GM18951 (cell line): ENCODE data around the gene ADAM22.

Experiments
- POLR2A ChIP-seq: IDR thresholded peaks from 4 replicates; pipeline ENCODE4 v1.6.1; 2011; ENCODE audit warnings: mild to moderate bottlenecking; ENCODE audit not compliant: insufficient read length, insufficient read depth; ENCODE audit errors: extremely low read depth
- in situ Hi-C: fragments of 300-500 bp; cut with MboI; formaldehyde crosslinking; loops from one replicate; pipeline ENCODE4 v1.12.0; 2022; ENCODE audit warnings: low sequenced_read_pairs, mixed read lengths, inconsistent platforms; ENCODE audit not compliant: unreplicated experiment

ADAM22 gene

DNA sequence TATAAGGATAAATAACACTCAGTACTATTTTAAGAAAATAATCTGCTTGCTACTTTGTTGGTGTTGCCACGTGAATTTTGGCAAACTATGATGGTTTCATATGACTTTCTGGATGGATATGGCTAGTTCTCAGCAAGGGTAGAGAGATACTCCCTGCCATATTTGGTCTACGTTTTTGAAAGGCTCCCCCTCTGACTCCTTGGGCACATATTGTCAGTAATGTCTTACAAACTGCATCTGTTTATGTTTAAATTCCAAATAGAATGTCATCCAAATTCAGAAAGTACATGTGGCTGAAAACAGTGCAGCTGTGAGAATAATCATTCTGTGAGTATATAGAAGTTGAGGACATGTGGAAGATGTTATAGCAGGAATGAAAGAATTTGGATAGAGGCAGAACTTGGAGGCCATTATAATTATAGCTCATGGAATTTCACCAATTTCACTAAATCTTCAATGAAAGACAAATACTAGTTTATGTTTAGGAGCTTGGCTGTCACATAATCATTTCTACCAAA is 178.0 kb downstream of the ADAM22 start:
- in situ Hi-C loops = loop anchor here (5.0 kb wide), 1 partner anchor 310 kb away; no protein-coding TSS in a partner anchor
- no peak for TF ChIP-seq POLR2A

DNA sequence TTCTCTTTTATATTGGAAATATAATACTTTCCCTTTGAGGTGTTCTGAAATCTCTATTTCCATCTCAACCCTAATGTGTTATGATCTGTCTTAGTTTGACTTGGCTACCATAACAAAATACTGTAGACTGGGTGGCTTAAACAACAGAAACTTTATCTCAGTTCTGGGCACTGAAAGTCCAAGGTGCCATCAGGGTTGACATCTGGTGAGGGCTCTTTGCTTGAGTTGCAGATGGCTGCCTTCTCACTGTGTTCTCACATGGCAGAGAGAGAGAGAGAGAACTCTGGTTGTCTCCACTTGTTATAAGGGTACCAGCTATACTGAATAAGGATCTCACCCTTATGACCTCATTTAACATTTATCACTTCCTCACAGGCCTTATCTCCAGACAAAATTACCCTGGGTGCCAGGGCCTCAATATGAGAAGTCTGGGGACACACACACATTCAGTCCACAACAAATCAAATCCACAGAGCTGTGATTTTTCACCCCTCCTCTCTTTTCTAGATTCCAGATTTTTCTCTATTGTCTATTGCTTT is 181.3 kb downstream of the ADAM22 start:
- in situ Hi-C loops = no loop called here
- no peak for TF ChIP-seq POLR2A

DNA sequence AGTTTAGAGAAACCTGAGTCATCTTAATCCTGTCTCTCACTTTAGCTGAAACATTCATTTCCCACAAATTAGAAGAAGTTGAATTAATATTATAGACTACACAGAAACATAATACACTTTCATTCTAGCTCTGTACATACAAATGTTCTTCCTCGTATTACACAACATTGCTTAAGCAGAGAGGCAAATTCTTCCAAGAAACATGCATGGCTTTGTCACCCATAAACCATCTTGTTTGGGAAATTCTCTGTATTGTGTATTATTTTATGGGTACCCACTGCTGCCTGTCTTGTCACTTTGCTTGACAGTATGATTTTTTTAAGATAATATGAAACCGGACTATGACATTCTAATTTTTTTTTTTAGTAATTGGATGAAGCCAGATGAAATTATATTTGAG is 181.8 kb downstream of the ADAM22 start:
- no peak for TF ChIP-seq POLR2A
- in situ Hi-C loops = no loop called here

DNA sequence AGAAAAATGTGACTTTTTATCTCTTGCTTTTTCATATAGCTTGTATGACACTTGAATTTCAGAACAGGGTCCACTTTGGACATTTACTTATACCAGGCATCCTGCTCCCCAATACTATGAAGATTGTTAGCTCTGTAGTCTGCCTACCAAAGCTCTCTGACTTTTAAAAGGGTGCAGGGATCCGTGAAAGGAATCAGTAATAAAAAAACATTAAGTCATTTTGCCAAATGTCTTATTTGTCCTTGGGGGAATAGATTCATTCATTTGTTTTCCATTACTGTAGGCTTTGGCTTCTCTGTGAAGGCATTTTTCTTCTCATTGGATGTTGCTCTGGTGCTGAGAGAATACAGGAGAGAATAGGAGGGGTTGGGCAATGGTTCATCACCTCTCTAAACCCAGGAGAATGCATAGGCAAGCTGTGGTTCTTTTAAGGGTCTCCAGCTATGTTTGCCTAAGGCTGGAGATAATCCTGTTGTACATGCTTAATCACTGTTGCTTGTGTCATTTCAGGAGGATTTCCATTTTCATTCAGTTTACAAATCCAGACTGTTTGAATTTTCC is 182.3 kb downstream of the ADAM22 start:
- in situ Hi-C loops = no loop called here
- no peak for TF ChIP-seq POLR2A

DNA sequence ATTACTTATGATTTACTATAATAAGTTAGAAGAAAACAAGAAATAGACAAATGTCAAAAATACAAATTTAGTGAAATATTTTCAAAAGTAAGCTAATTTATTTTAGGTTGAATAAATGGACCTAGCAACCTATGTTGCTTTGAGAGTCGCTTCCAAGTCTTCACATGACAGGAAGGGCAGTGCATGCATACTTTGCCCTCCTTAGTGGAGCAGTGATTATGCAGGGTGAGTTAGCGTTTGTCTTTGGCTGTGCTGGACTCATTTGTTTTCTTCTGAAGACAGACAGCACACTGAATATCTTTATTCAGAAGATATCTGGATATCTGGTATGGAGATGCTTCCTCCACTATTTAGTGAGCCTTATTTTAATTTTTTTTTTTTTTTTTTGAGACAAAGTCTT is 183.3 kb downstream of the ADAM22 start:
- in situ Hi-C loops = no loop called here
- TF ChIP-seq POLR2A = no peak

DNA sequence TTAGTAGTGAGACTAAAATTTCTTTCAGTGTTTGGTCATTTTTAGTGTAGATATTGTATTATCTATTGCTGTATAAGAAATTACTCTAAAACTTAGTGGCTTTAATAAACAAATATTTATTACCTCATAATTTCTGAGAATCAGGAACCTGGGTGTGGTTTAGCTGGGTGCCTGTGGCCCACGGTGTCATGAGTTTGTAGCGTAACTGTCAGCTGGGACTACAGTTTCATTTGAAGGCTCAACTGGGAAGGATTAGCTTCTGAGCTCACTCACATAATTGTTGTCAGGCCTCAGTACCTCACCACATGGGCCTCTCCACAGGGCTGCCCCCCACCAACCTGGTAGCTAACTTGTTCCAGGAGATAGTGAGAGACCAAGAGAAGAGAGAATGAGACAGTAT is 187.3 kb downstream of the ADAM22 start:
- in situ Hi-C loops = no loop called here
- no peak for TF ChIP-seq POLR2A

- in situ Hi-C loops = no loop called here
- no peak for TF ChIP-seq POLR2A
Observed at GRCh38 chr7:88127637-88128290, 193.7 kb downstream of the ADAM22 start.

- in situ Hi-C loops = no loop called here
- TF ChIP-seq POLR2A = no peak
Observed at GRCh38 chr7:88132725-88133124, 198.7 kb downstream of the ADAM22 start.

- in situ Hi-C loops = no loop called here
- no peak for TF ChIP-seq POLR2A
Observed at GRCh38 chr7:88140947-88141346, 206.9 kb downstream of the ADAM22 start.

DNA sequence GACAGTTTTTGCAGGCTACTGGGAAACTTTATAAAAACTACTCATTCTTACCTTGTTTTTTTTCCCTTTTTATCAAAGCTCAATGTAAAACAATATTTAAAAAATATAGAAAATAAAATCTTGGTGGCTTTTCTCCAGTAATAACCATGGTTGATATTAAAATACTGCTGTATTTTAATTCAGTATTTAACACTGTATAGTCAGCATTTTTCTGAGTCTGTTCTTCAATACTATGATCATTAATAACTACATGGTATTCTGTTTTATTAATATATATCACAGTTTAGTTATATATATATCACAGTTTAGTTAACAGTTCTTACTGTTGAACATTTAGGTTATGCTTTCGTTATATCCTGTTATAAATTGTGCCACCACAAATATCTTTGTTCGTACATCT is 207.4 kb downstream of the ADAM22 start:
- TF ChIP-seq POLR2A = no peak
- in situ Hi-C loops = no loop called here

DNA sequence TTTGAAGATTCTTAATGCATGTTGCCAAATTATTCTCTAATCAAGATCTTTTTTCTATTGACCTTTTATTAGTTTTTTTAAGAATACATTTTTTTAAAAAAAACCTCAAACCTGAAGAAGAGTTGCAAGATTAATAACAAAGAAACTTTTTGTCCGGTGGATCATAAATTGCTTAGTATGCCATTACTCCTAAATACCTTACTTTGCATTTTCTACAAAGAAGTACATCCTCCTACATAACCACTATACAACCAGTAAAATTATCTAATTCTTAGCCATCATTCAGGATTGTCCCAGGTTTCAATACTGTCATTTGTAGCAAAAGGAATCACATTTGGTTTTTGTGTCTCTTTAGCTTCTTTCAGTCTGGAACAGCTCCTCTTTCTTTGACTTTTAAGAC is 207.9 kb downstream of the ADAM22 start:
- in situ Hi-C loops = no loop called here
- TF ChIP-seq POLR2A = no peak

GRCh38 chr7:88146616-88147015 is 212.6 kb downstream of the ADAM22 start:
- no peak for TF ChIP-seq POLR2A
- in situ Hi-C loops = no loop called here

DNA sequence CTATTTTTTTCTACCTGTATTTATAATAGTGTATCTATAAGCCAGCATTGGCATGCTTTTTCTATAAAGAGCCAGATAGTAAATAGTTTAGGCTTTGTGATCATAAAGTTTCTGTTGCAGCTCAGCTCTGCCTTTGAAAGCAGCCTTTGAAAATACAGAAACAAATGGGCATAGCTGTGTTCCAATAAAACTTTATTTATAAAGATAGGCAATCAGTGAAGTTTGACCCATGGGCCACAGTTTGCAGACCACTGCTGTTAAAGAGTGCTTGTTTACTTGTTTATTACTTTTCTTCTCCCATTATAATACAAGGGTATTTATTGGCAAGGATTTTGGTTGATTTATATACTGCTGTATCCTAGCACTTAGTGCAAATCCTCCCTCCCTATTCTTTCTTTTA is 213.3 kb downstream of the ADAM22 start:
- no peak for TF ChIP-seq POLR2A
- in situ Hi-C loops = no loop called here

DNA sequence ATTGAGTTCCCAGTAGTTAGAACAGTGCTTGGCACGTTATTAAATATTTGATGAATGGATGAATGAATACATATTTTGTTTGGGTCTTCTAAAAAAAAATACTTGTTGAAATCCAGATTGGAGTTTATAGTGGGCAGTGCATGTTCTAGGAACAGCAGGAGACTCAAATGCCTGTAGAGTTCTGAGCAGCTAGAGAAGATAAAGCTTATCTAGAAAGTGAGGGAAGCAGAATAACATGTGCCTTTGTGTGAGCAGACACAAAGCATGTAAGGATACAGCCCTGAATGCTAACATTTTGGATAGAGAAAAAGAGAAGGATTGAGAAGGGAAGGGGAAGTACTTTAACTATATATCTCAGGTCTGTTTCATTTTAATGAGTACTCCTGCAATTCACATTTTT is 213.9 kb downstream of the ADAM22 start:
- no peak for TF ChIP-seq POLR2A
- in situ Hi-C loops = no loop called here
